HepG2 (cell line): ENCODE measurements around the gene PHLDB1. TPM values are rescaled to one million over a fixed set of nuclear protein-coding genes. Genes with fewer than 3 reads are reported as not detected.

Source experiments
- ATAC-seq: fragments of 200-7000 bp; cut with Tn5 transposase; 3 replicates; pipeline ENCODE4 v1.9.1; 2020; ENCODE audit warnings: mild to moderate bottlenecking, moderate library complexity
- BruUV-seq: library from RNA; stranded (reverse); fragments of 400-500 nt; replicated peaks from 2 replicates; lab custom pipeline; 2021; lab: Mats Ljungman, UMichigan
- CTCF ChIA-PET: fragments of 300-600 bp; formaldehyde crosslinking; extraction: SDS; loops from one replicate; lab custom pipeline; 2021; ENCODE audit warnings: low total read pairs, inconsistent platforms, low intra/inter-chr PET ratio; lab: Yijun Ruan, JAX
- POLR2A ChIA-PET: fragments of 350-600 bp; sonication (Branson Sonifier 250); formaldehyde crosslinking; loops from one replicate; lab custom pipeline; 2020; ENCODE audit warnings: antibody characterized with exemption, inconsistent platforms; lab: Yijun Ruan, JAX
- DNase-seq: peaks from one replicate; pipeline ENCODE4 v3.0.0-alpha.2; 2015; ENCODE audit warnings: low spot score
- FAIRE-seq: peaks from 3 replicates; lab custom pipeline; 2011; peaks lifted over from hg19 to GRCh38; lab: Jason Lieb, UNC
- H2AFZ ChIP-seq: one replicate; pipeline ENCODE4 v1.6.1; 2011; ENCODE audit warnings: low read length, inconsistent platforms
- H3K27ac ChIP-seq: fragments of 300-600 bp; 3 replicates; pipeline ENCODE4 v1.8.0; 2011; ENCODE audit warnings: mixed run types, mild to moderate bottlenecking, mixed read lengths, low read length, inconsistent platforms; ENCODE audit not compliant: insufficient read depth; ENCODE audit errors: extremely low read length
- H3K27me3 ChIP-seq, 2 experiments: fragments of 200-600 bp in 1 of 2; 2 replicates in 1 of 2; 3 replicates in 1 of 2; pipeline versions ENCODE4 v1.6.0 to v1.8.0; 2011; ENCODE audit warnings: low read length in 2 of 2, mild to moderate bottlenecking in 2 of 2, moderate library complexity in 2 of 2, inconsistent platforms in 1 of 2; ENCODE audit not compliant: insufficient read depth in 2 of 2, control insufficient read depth in 1 of 2
- H3K36me3 ChIP-seq, 2 experiments: fragments of 200-600 bp in 1 of 2; replicated peaks in 1 of 2; 2 replicates in 1 of 2; 3 replicates in 1 of 2; pipeline versions ENCODE4 v1.5.1 to v1.8.0; 2011; ENCODE audit warnings: low read length in 2 of 2, inconsistent platforms in 1 of 2; ENCODE audit not compliant: insufficient read depth in 2 of 2, control insufficient read depth in 1 of 2
- H3K4me1 ChIP-seq: 2 replicates; pipeline ENCODE4 v1.5.1; 2012; ENCODE audit warnings: low read length, inconsistent platforms; ENCODE audit not compliant: insufficient read depth
- H3K4me2 ChIP-seq: 2 replicates; pipeline ENCODE4 v1.6.0; 2011; ENCODE audit warnings: low read depth, low read length, inconsistent platforms
- H3K4me3 ChIP-seq, 3 experiments: fragments of 200-600 bp in 1 of 3; sonication (generic), shearing (Covaris generic) in 1 of 3; replicated peaks in 1 of 3; 2 replicates each; pipeline ENCODE4 v1.5.1; 2011 to 2016; ENCODE audit warnings: low read length in 3 of 3, inconsistent platforms in 2 of 3, low read depth in 2 of 3, mild to moderate bottlenecking in 2 of 3, control low read depth in 1 of 3, mixed read lengths in 1 of 3; ENCODE audit not compliant: insufficient read depth in 1 of 3
- H3K79me2 ChIP-seq: one replicate; pipeline ENCODE4 v1.6.1; 2011; ENCODE audit warnings: low read length, inconsistent platforms; ENCODE audit not compliant: insufficient read depth
- H3K9ac ChIP-seq: 2 replicates; pipeline ENCODE4 v1.6.0; 2011; ENCODE audit warnings: mild to moderate bottlenecking, low read depth, low read length, inconsistent platforms; ENCODE audit not compliant: insufficient read depth
- H3K9me3 ChIP-seq: 2 replicates; pipeline ENCODE4 v1.5.1; 2012; ENCODE audit warnings: mild to moderate bottlenecking, low read length
- H4K20me1 ChIP-seq: 2 replicates; pipeline ENCODE4 v1.6.0; 2011; ENCODE audit warnings: inconsistent platforms, mild to moderate bottlenecking, low read length, moderate library complexity; ENCODE audit not compliant: insufficient read depth
- ADNP ChIP-seq: sonication (generic); formaldehyde crosslinking; IDR thresholded peaks from 2 replicates; pipeline ENCODE4 v1.4.0; 2020; ENCODE audit warnings: missing genetic modification reagents
- AHR ChIP-seq: IDR thresholded peaks from 2 replicates; pipeline ENCODE4 v1.6.1; 2018; ENCODE audit warnings: missing genetic modification reagents, missing compliant biosample characterization
- MED13 ChIP-seq: sonication (generic); formaldehyde crosslinking; IDR thresholded peaks from 2 replicates; pipeline ENCODE4 v1.5.0; 2020; ENCODE audit warnings: missing genetic modification reagents
- NFE2L1 ChIP-seq: sonication (generic); formaldehyde crosslinking; IDR thresholded peaks from 2 replicates; pipeline ENCODE4 v1.4.0; 2020; ENCODE audit warnings: missing genetic modification reagents, mild to moderate bottlenecking, borderline replicate concordance
- PAWR ChIP-seq: sonication (generic); formaldehyde crosslinking; IDR thresholded peaks from 2 replicates; pipeline ENCODE4 v1.4.0; 2020; ENCODE audit warnings: missing genetic modification reagents, mild to moderate bottlenecking, borderline replicate concordance
- SALL2 ChIP-seq: sonication (generic); formaldehyde crosslinking; IDR thresholded peaks from 2 replicates; pipeline ENCODE4 v1.8.1; 2023; ENCODE audit warnings: mild to moderate bottlenecking, missing genetic modification reagents, inconsistent platforms
- SNAI1 ChIP-seq: sonication (generic); formaldehyde crosslinking; IDR thresholded peaks from 2 replicates; pipeline ENCODE4 v1.5.0; 2020; ENCODE audit warnings: mild to moderate bottlenecking, missing genetic modification reagents, borderline replicate concordance
- SNRNP70 ChIP-seq: fragments of 200-400 bp; formaldehyde crosslinking; IDR thresholded peaks from 2 replicates; pipeline ENCODE4 v1.6.1; 2017; ENCODE audit warnings: mild to moderate bottlenecking, low read depth, low read length, moderate library complexity
- TCF12 ChIP-seq, 2 experiments: fragments of 450-650 bp in 1 of 2; sonication (generic) in 1 of 2; formaldehyde crosslinking in 1 of 2; IDR thresholded peaks; 2 replicates each; pipeline versions ENCODE4 v1.6.1 to v1.8.0; 2017 to 2022; ENCODE audit warnings: antibody characterized with exemption in 1 of 2, mild to moderate bottlenecking in 1 of 2, missing genetic modification reagents in 1 of 2, moderate library complexity in 1 of 2
- ZMYM4 ChIP-seq: sonication (generic); formaldehyde crosslinking; IDR thresholded peaks from 2 replicates; pipeline ENCODE4 v1.8.1; 2023; ENCODE audit warnings: mild to moderate bottlenecking, missing genetic modification reagents
- ZNF225 ChIP-seq: sonication (generic); formaldehyde crosslinking; IDR thresholded peaks from 2 replicates; pipeline ENCODE4 v1.4.0; 2020; ENCODE audit warnings: mild to moderate bottlenecking, missing genetic modification reagents
- ZNF367 ChIP-seq: sonication (generic); formaldehyde crosslinking; IDR thresholded peaks from 2 replicates; pipeline ENCODE4 v1.4.0; 2020; ENCODE audit warnings: missing genetic modification reagents, borderline replicate concordance
- WGBS: methylation state at CpG from one replicate; pipeline ENCODE4 v1.1.6; 2017; ENCODE audit warnings: low lambda C conversion rate; 5-methylcytosine and 5-hydroxymethylcytosine counted together
- in situ Hi-C: cut with HindIII; loops from 2 replicates; pipeline ENCODE4 v1.10.0; 2017; ENCODE audit warnings: low pct_unique_long_range_greater_than_20kb; ENCODE audit not compliant: extremely low pct_ligation_motif_present
- intact Hi-C: fragments of 100-400 bp; cut with micrococcal nuclease; formaldehyde crosslinking; loops from one replicate; pipeline ENCODE4 v1.10.0; 2022; ENCODE audit not compliant: unreplicated experiment
- polyA plus RNA-seq, 8 experiments: library from polyadenylated mRNA; depleted of rRNA in 3 of 8; stranded (reverse) in 7 of 8; unstranded in 1 of 8; fragments of >200 nt; fragmentation: Illumina TruSeq in 4 of 8; extraction: Trizol in 4 of 8; gene quantifications; 2 replicates each; pipeline versions ENCODE4 v1.2.1 to v1.2.3, GENCODE V29; 2011 to 2016; ENCODE audit warnings: low read depth in 4 of 8, missing spikeins in 1 of 8, mixed read lengths in 1 of 8; ENCODE audit not compliant: insufficient read depth in 1 of 8
- total RNA-seq, 5 experiments: library from RNA; depleted of rRNA; stranded (reverse); fragments of >200 nt; fragmentation: Illumina TruSeq; extraction: Trizol; gene quantifications; 2 replicates each; pipeline ENCODE4 v1.2.3, GENCODE V29; 2016; ENCODE audit warnings: low read depth in 1 of 5
- TF ChIP-seq, protein P1 (sequence below): sonication (generic); formaldehyde crosslinking; IDR thresholded peaks from 2 replicates; pipeline ENCODE4 v1.5.1; 2020; ENCODE audit warnings: mild to moderate bottlenecking, moderate library complexity, missing genetic modification reagents
- TF ChIP-seq, protein P2 (sequence below): sonication (generic); formaldehyde crosslinking; IDR thresholded peaks from 2 replicates; pipeline ENCODE4 v1.8.0; 2022; ENCODE audit warnings: missing genetic modification reagents, mild to moderate bottlenecking, inconsistent platforms, borderline replicate concordance
- TF ChIP-seq, protein P3 (sequence below): sonication (generic); formaldehyde crosslinking; IDR thresholded peaks from 2 replicates; pipeline ENCODE4 v1.5.0; 2020; ENCODE audit warnings: mild to moderate bottlenecking, missing genetic modification reagents, borderline replicate concordance

The PHLDB1 gene
- total and polyA plus RNA-seq, 2 of the 13 experiments (the other 11 are each of a cell fraction or from before 2014, with no cell fraction given) = 13.8 to 14.2 TPM

DNA sequence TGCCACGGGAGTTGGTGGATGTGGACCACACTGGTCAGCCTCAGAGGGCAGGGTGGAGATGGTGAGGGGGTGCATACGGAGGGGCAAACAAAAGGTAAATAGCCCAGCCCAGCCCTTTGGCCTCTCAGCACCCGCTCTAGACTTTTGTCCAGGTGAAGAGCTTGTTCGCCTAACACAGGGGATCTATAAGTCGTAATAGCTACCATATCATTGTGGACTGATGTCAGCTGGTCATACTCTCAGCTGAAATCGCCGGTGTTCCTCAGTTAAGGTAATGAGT, 99.1 kb downstream of the PHLDB1 start:
- no peaks in the 10 kb centered on the region for H4K20me1 ChIP-seq
- CTCF ChIA-PET = no interaction called here
- FAIRE-seq (no peak), ATAC-seq (no peak), DNase-seq (no peak)
- H3K4me1 ChIP-seq = peaks cover 11% of the 10 kb centered on the region; the same call in 1 of the 2 replicates
- no peaks in the 10 kb centered on the region for H3K36me3 ChIP-seq
- intact Hi-C loops = no loop called here
- in situ Hi-C loops = no loop called here
- no peaks in the 10 kb centered on the region for H3K9me3 ChIP-seq
- 60% methylated on average over 7 of the region's 7 CpGs for WGBS
- H3K79me2 ChIP-seq = no peaks in the 10 kb centered on the region
- no TSS peak for BruUV-seq
- H2AFZ ChIP-seq = no peak overlapping the region
- peaks cover 1 to 9% of the 10 kb centered on the region in 2 experiments; a peak in 2 of 5 replicates for H3K27me3 ChIP-seq
- H3K4me3 ChIP-seq = no peak overlapping the region
- POLR2A ChIA-PET = no interaction called here
- no peak overlapping the region for H3K27ac ChIP-seq
- no peak overlapping the region for H3K9ac ChIP-seq
- H3K4me2 ChIP-seq = no peak overlapping the region
- TF ChIP-seq AHR (CRISPR knock-in tag) (no peak), ZMYM4 (CRISPR knock-in tag) (no peak), TCF12 (IDR thresholded peaks at IDR 0.05) (no peak), TCF12 (CRISPR knock-in tag; IDR thresholded peaks at IDR 0.05) (no peak), ADNP (CRISPR knock-in tag) (no peak), SNRNP70 (no peak), PAWR (no peak), ZNF367 (CRISPR knock-in tag) (no peak), ZNF225 (CRISPR knock-in tag) (no peak), MED13 (no peak), NFE2L1 (CRISPR knock-in tag) (no peak), SNAI1 (CRISPR knock-in tag) (no peak), SALL2 (no peak)
- TF ChIP-seq, protein P1, sequence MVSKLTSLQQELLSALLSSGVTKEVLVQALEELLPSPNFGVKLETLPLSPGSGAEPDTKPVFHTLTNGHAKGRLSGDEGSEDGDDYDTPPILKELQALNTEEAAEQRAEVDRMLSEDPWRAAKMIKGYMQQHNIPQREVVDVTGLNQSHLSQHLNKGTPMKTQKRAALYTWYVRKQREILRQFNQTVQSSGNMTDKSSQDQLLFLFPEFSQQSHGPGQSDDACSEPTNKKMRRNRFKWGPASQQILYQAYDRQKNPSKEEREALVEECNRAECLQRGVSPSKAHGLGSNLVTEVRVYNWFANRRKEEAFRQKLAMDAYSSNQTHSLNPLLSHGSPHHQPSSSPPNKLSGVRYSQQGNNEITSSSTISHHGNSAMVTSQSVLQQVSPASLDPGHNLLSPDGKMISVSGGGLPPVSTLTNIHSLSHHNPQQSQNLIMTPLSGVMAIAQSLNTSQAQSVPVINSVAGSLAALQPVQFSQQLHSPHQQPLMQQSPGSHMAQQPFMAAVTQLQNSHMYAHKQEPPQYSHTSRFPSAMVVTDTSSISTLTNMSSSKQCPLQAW (CRISPR knock-in tag) = no peak
- TF ChIP-seq, protein P2, sequence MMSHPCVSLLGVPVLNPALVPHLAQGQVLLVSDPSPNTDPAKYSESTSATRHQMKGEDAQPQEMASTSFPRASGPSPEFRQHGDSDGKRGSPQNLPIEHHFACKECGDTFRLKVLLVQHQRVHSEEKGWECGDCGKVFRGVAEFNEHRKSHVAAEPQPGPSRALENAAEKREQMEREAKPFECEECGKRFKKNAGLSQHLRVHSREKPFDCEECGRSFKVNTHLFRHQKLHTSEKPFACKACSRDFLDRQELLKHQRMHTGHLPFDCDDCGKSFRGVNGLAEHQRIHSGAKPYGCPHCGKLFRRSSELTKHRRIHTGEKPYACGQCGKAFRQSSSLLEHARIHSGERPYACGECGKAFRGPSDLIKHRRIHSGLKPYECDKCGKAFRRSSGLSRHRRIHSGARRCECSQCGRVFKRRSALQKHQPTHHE (CRISPR knock-in tag) = no peak
- TF ChIP-seq, protein P3, sequence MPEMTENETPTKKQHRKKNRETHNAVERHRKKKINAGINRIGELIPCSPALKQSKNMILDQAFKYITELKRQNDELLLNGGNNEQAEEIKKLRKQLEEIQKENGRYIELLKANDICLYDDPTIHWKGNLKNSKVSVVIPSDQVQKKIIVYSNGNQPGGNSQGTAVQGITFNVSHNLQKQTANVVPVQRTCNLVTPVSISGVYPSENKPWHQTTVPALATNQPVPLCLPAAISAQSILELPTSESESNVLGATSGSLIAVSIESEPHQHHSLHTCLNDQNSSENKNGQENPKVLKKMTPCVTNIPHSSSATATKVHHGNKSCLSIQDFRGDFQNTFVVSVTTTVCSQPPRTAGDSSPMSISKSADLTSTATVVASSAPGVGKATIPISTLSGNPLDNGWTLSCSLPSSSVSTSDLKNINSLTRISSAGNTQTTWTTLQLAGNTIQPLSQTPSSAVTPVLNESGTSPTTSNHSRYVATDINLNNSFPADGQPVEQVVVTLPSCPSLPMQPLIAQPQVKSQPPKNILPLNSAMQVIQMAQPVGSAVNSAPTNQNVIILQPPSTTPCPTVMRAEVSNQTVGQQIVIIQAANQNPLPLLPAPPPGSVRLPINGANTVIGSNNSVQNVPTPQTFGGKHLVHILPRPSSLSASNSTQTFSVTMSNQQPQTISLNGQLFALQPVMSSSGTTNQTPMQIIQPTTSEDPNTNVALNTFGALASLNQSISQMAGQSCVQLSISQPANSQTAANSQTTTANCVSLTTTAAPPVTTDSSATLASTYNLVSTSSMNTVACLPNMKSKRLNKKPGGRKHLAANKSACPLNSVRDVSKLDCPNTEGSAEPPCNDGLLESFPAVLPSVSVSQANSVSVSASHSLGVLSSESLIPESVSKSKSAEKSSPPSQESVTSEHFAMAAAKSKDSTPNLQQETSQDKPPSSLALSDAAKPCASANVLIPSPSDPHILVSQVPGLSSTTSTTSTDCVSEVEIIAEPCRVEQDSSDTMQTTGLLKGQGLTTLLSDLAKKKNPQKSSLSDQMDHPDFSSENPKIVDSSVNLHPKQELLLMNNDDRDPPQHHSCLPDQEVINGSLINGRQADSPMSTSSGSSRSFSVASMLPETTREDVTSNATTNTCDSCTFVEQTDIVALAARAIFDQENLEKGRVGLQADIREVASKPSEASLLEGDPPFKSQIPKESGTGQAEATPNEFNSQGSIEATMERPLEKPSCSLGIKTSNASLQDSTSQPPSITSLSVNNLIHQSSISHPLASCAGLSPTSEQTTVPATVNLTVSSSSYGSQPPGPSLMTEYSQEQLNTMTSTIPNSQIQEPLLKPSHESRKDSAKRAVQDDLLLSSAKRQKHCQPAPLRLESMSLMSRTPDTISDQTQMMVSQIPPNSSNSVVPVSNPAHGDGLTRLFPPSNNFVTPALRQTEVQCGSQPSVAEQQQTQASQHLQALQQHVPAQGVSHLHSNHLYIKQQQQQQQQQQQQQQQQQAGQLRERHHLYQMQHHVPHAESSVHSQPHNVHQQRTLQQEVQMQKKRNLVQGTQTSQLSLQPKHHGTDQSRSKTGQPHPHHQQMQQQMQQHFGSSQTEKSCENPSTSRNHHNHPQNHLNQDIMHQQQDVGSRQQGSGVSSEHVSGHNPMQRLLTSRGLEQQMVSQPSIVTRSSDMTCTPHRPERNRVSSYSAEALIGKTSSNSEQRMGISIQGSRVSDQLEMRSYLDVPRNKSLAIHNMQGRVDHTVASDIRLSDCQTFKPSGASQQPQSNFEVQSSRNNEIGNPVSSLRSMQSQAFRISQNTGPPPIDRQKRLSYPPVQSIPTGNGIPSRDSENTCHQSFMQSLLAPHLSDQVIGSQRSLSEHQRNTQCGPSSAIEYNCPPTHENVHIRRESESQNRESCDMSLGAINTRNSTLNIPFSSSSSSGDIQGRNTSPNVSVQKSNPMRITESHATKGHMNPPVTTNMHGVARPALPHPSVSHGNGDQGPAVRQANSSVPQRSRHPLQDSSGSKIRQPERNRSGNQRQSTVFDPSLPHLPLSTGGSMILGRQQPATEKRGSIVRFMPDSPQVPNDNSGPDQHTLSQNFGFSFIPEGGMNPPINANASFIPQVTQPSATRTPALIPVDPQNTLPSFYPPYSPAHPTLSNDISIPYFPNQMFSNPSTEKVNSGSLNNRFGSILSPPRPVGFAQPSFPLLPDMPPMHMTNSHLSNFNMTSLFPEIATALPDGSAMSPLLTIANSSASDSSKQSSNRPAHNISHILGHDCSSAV (CRISPR knock-in tag) = no peak
